ENCODE measurements around the gene KRTAP4-9.
A peak's percentile ranks its signal among the peaks of the same experiment; 100 is the strongest.
"Not testable (repeated sequence)": the region's sequence is repeated elsewhere in the genome, so short reads cannot be mapped to it uniquely, and the experiment has no call there.

KRTAP4-9 gene

DNA sequence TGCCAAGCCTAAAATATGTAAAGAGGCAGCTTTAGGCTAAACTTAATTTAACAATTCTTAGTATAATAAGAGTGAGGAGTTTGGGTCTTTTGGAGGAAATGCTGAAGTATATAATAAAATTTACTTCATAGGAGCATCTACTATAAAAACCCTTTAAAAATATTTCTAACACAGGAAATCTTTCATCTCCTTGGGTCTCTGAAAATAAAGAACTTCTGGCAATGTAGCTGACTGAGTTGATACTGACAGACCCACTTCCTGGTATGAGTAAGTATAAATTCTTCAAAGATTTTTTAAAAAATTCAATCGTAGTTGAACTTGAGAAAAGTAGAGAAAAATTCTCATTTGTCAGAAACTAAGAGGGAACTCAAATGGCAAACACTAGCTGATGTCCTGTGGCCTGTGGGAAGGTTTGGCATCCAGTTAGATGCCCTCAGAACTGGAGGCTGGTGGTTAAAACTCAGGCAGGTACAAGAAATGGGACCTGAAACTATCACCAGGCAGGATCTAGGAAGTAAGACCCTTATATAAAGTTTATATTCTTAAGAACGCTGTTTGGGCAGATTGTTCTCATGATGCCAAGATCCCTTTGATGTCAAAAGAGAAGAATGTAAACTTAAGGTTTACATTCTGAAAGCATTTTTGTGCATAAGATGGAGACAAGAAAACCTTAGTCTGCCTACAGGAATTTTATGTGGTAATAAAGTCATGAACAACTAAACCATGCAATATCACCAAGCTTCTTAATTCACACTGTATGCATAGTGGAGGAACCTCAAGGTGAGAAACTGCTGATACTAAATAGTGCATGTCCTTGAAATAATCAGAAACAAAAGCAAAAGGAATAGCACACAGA, 28.9 kb downstream of the KRTAP4-9 start:
- no peak for DNase-seq

DNA sequence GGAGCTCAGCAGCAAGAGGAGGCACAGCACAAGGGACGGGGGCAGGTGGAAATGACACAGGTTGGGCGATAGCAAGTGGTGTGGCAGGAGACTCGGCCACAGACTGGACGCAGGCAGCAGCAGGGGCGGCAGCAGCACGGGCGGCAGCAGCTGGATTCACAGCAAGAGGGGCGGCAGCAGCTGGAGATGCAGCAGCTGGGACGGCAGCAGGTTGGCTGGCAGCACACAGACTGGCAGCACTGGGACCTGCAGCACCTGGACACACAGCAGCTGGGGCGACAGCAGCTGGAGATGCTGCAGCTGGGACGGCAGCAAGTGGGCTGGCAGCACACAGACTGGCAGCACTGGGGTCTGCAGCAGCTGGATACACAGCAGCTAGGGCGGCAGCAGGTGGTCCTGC, 34.7 kb downstream of the KRTAP4-9 start:
- DNase-seq = not testable (repeated sequence)

DNA sequence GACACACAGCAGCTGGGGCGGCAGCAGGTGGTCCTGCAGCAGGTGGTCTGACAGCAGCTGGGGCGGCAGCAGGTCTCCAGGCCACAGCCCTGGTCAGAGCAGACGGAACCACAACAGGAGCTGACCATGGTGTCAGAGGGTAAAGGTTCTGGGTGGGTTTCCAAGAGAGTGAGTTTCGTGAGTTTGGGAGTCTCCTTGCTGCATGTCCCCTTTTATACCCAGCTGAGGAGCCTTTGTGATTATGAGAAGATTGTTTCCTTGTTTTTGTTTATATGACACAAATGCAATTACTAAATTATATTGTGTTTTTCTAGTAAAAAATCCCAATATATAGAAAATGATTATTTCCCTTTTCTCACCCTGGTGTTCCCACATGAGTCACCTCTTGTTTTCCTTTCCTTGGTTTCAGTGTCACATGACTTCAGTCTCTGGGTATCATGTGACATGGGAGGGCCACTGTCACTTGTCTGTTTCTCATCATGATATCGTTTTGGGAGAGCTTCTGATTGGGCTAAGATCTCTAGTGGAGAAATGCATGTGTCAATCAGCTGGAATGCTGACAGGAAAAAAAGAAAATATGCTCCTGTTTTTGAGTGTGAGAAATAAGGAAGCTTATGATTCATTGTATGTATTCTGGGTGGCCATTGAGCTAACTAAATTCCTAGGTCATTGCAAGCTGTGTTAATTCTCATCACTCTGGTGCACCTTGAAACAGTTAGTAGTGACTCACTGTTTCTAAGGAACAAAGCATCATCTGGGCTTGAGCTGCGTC, 35.4 kb downstream of the KRTAP4-9 start, which contains the start of gene KRTAP4-6:
Gene KRTAP4-6, minus strand, starts transcription at position 185 of the 772 bp plus-strand sequence. Its CDS starts 57 bp downstream, at position 128.
- peak; percentile 40 for DNase-seq

DNA sequence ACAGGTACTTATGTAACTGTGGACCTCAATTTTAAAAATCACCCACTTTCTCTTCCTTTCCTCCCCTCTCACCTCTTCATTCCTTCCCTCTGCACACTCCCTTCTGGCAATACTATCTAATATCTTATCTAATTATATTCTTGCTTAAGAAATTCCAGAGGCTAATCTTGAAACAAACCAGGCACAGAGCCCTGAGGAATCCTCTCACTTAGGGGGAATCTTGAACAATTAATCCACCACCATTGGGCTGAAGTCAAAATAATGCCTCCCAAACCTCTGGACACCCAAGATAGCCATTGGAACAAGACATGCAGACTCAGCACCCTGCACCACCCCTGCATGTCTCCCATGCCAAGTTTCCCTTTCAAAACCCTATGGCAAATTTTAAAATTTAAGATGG, 36.2 kb downstream of the KRTAP4-9 start:
- no peak for DNase-seq

DNA sequence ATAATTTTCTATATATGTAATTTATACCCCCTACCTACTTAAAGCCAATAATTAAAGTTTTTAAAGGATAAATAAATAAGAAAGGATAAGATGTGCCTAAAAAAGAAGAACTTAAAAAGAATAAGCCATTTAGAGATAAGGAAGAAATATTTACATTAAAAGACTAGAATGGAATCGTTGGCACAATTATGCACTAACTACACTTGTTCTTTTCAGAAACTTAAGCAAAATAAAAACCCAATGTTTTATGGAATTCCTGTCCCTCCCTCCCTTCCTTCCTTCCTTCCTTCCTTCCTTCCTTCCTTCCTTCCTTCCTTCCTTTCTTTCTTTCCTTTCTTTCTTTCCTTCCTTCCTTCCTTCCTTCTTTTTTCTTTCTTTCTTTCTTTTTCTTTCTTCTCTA, 39.7 kb downstream of the KRTAP4-9 start:
- no peak for DNase-seq

DNA sequence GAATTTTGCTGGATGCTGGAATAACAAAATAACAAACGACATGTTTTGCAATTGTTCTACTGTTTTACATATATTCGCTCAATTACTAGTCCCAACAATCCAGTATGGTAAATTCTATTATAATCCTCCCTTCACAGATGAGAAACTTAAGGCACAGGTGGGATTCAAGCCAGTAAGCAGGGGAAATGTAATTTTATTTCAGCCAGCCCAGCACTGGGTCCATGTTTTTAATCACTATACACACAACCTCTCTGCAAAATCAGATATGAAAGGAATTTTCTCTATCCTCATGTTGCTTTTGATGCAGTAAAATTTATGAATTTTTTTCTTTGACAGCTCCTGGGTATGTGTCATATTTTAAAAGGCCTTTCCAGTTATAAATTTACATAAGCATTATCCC, 40.1 kb downstream of the KRTAP4-9 start:
- DNase-seq = no peak

DNA sequence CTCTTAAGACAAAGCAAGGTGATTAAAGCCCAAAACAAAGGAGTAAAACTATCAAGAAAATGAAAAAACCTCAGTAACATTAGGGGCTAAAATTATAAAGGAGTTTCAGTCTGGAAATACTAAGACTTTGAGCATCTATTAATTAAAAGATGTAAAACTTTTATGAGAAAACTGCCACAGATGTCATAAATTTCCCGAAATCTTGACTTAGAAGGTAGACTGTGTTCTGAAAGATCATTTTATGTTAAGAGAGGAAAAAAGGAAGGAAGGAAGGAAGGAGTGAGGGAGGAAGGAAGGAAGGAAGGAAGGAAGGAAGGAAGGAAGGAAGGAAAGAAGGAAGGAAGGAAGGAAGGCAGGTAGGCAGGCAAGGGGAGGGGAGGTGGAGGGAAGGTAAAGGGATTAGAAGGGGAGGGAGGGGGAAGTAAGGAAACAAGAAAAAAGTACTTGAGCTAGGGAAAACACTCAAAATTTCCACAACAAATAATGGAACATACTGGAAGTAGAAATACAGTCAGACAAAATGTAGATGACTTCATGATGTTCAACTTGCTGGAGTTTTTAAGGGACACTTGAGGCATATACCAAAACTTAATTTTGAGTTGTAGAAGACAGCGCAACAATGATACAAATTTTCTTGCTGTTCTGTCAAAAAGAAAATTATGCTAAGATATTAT, 42.5 kb downstream of the KRTAP4-9 start:
- DNase-seq = no peak

DNA sequence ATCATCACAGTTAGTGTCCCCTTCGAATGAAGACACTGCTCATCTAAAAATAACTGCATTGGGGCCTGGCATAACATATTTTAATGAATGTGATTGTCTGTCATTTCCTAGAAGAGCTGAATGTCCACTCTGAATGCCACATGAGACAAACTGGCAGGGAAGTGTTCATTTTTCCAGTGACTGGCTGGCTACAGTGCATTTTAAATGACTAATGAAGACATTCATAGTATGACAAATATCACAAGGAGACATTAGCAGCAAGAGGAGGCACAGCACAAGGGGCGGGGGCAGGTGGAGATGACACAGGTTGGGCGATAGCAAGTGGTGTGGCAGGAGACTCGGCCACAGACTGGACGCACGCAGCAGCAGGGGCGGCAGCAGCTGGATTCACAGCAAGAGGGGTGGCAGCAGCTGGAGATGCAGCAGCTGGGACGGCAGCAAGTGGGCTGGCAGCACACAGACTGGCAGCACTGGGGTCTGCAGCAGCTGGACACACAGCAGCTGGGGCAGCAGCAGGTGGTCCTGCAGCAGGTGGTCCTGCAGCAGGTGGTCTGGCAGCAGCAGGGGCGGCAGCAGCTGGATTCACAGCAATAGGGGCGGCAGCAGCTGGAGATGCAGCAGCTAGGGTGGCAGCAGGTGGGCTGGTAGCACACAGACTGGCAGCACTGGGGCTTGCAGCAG, 43.9 kb downstream of the KRTAP4-9 start:
- DNase-seq = not testable (repeated sequence)

DNA sequence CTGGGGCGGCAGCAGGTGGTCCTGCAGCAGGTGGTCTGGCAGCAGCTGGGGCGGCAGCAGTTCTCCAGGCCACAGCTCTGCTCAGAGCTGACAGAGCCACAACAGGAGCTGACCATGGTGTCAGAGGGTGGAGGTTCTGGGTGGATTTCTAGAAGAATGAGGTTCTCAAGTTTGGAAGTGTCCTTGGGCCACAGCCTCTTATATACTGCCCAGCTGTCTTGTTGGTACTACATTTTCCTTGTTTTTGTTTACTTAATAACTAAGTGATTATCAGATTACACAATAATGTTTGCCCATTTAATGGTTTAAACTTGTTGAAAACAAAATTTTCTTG, 44.4 kb downstream of the KRTAP4-9 start, which contains the start of gene KRTAP4-5:
Gene KRTAP4-5, minus strand, starts transcription at position 174 of the 334 bp plus-strand sequence. Its CDS starts 58 bp downstream, at position 116.
- no peak for DNase-seq

DNA sequence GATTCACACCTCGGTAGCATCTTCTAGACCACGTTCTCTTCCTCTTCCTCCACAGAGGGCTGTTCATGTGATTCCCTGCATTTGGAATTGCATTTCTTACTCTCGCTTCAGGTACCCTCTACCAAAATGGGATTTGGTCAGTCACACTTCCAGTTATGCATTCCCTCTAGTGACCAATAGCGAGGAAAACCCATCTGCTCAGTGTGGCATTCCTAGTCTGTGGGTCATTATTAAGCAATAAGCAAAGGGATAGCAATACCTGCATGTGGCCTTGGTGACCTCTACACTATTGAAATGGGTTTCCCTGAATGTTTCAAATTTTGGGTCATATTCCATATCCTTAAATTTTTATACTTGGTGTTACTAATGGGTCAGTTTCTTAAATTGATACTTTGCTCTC, 44.8 kb downstream of the KRTAP4-9 start:
- DNase-seq = no peak

DNA sequence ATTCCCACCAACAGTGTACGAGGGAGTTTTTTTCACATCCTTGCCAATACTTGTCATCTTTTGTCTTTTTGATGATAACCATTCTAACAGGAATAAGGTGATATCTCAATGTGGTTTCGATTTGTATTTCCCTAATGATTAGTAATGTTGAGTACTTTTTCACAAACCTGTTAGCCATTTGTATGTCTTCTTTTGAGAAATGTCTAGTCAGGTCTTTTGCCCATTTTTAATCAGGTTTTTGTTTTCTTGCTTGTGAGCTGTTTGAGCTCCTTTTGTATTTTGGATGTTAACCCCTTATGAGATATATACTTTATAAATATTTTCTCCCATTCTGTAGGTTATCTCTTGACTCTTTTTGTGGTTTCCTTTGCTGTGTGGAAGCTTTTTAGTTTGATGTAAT, 46.3 kb downstream of the KRTAP4-9 start:
- DNase-seq = no peak

DNA sequence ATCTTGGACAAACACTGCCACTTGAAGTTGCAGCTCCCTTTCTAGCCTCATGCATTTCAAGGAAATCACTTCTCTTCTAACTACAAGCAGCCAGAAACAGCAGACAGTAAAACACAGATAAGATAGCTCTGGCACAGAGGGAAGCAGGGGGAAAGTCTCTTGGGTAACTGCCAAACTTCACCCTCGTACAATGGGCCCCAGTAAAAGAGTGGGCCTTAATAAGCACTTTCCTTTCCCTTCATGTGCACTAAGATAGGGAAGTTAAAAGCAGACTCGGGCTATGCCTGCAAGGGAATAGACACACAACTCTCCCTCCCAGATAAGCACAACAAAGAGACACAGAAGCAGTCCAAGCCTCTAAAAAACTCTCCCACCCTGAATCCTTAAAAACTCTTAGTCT, 48.7 kb downstream of the KRTAP4-9 start:
- DNase-seq = no peak

Measured in inflammatory macrophage treated with lipopolysaccharide for 4 hours (primary cell).